Measurements from ENCODE around the gene EXTL2.
"Not testable (repeated sequence)": the region's sequence is repeated elsewhere in the genome, so short reads cannot be mapped to it uniquely, and the experiment has no call there.

Gene EXTL2, protein sequence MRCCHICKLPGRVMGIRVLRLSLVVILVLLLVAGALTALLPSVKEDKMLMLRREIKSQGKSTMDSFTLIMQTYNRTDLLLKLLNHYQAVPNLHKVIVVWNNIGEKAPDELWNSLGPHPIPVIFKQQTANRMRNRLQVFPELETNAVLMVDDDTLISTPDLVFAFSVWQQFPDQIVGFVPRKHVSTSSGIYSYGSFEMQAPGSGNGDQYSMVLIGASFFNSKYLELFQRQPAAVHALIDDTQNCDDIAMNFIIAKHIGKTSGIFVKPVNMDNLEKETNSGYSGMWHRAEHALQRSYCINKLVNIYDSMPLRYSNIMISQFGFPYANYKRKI

DNA sequence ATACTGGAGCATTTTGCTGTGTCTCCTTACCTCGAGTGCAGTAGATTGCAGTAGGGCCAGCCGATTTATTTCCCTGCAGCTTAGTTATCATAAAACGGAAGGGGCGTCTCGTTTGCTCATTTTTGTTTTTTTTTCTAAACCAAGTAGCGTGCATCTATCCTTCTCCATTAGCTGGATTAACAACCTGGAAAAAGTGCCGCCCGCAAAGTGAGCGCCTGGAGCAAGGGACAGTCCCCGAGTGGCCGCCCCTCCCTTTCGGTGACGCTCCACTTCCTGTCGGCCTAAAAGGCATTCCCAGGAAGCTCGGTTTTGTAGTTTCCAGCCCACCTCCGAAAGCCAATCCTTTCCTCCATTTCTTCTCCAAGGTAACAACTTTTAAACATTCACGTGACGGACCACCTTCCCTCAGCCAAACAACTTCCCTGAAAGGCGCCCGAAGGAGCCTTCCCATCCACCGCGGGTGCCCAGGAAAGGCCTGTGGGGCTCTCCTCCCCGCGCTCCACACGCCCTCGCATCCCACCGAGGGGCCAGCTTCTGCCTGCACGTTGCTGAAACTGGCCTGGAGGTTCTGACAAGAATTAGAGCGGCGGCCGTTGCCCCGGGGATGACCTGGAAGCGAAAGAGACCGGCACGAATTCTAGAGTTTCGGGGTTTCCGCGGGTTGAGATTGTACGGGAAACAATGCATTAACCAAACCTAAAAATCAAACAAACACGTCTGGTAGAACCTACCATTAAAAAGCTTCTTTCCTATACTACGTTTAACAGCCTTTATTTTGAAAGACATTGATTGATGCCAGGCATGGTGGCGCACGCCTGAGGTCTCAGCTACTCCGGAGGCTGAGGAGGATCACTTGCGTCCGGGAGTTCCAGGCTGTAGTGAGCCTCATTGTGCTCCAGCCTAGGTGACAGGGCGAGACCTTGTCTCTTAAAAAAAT, at the start of gene EXTL2:
Gene EXTL2, minus strand, starts transcription at position 240 of the 937 bp plus-strand sequence. CDS start 6,085 bp downstream, outside the sequence.
- DNase-seq: peak; percentile 42 to 62

DNA sequence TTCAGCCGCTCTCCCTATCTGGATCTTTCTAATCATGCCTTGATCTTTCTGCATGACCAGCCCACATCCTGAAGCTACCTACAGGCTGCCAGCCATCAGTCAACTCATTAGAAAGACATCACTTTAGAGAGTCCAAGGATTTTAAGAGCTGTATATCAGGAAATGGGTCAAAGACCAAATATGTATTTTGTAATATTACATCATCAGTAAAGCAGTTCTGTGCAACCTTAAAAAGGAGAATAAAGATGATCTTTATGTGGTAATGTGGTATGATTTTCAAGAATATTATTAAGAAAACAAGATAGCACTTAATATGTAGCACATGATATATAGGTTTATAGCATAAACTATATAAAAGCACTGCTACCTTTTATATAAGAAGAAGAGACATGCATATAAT, 48.9 kb upstream of the EXTL2 start:
- no peak for DNase-seq

DNA sequence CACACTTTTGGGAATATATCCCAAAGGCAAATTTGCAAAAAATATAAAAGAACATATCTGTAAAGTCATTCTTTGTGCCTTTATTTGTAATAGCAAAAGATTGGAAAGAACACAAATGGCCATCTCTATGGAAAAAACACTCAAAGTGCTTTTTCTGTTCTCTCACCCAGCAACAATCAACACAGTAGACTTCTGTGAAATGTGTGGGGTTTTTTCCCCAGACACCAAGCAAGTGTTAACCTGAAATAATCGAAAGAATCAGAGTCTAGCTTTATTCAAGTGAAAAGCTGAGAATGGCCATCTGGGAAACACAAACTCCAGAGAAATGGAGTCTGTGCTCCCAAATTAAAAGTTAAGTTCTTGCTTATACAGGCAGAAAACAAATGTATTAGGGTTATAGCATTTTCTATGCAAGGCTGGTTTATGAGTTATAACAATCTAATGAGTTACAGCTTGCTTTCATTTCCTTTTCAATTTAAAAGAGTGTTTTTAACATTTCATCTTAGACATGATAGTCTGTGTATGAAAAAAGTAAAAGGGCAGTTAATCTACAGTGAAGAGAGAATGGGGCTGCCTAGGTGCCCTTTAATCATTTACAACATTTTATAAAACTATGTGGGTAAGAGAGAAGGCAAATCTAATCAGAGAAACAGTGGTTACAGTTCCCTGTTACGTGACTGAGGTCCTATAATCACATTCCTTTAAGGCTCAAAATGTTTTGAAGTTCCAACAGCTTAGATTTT, 47.8 kb upstream of the EXTL2 start:
- DNase-seq: no peak

DNA sequence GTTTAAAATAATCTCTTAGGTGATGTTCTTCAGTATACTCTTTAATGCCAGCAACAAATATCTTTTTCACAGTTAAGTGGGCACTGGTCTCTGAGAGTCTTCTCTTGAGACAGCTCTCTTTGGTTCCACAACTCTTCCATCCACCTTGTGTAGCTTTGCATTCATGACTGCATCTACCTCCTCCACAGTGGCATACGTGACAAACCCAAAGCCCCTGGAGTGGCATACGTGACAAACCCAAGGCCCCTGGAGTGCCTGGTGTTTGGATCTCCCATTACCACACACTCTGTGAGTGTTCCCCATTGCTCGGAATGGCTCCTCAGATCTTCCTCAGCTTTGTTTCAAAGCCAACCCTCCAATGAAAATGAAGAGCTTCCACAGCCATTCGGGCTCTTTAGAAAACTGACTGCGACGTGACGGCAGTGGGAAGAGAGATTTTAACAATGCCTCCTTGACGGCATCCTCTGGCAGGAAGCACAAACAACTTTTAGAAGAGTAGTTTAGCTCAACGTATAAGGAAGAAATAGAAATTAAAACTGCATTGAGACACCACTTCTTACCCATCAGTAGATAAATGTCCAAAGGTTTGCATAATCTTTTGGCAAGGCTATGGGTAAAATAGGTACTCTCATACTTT, 47.1 kb upstream of the EXTL2 start:
- no peak for DNase-seq

DNA sequence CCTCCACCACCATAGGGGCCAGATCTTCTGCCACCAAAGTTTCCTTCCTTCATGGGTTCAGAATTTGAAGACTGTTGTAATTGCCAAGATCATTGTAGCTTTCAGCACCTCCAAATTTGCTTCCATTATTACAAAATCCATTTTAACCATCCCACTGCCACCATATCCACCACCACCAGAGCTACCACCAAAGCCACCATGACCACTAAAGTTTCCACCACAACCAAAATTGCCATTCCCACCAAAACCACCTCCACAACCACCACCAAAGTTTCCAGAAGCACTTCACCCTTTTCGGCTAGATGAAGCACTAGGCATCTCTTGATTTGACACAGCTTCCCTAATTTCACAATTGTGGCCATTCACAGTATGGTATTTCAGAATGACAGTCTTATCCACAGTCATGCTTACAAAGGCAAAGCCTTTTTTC, 46.5 kb upstream of the EXTL2 start:
- DNase-seq: no peak

DNA sequence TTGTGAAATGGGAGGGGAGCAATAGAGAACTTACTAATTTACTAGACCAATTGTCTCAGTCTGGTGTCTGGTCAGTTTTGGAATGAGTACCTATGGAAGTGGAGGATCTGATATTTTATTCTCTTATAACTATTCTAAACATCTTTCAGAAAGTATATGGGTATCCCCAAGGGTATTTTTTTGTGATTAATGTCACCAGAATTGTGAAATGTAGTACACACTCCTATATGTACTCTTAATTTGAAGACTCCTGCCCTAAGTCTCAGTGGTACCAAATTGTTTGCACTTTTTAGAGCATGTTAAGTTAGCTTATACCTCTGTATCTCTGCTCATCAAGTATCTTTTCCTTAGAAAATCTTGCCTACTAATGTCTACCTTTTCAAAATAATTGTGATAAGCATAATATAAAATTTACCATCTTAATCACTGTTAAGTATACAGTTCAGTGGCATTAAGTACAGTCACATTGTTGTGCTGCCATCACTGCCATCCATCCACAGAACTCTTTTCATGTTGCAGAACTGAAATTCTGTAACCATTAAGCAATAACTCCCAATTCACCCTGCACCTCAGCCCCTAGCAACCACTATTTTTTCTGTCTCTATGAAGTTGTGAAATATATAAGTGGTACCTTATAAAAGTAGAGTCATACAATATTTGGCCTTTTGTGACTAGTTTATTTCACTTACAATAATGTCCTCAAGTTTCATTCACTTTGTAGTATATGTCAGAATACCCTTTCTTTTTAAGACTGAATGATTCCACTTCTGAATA, 41.7 kb upstream of the EXTL2 start:
- no peak for DNase-seq

DNA sequence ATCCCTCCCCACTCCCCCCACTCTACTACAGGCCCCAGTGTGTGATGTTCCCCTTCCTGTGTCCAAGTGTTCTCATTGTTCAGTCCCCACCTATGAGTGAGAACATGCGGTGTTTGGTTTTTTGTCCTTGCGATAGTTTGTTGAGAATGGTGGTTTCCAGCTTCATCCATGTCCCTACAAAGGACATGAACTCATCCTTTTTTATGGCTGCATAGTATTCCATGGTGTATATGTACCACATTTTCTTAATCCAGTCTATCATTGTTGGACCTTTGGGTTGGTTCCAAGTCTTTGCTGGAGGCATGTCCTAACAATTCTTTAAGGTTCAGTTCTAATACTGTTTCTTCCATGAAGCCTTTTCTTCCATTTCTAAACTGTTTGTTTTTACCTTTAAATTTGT, 38.9 kb upstream of the EXTL2 start:
- not testable (repeated sequence) for DNase-seq

DNA sequence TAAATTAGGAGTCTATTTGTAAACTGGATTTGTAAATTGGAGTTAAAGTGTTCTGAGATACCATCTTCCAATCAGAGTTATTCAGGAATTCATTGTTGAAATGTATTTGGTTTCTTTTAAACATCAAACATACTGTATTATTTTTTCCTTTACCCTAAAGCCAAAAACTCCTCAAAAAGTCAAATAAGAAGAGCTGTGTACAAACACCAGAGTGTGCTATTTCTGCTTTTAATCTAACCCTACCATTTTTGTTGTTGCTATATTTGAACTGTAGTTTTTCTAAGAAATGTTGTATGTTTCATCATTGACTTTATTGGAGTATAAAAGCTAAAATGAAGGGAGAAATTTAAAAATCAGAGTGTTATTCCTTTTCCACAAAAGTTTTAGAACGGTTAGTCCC, 37.1 kb upstream of the EXTL2 start:
- DNase-seq: no peak

DNA sequence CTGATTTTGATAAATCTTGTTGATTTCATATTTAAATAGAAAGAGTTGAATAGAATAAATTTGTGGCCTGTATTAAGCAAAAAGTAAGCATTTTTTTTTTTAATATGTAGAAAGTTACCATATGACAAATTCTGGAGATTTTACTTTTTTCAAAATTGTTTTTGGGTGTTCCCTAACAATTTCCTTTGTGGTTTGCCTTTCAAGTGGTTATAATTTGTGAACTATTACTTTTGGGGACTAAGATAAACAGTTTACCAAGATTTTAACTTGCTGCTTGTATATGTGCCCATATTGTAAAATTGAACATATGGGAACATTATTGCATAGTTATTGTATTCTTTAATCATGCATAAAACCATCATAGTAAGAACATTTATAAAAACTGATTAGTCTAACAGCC, 35.9 kb upstream of the EXTL2 start:
- DNase-seq: peak in 1 of 2 donors; percentile 42

DNA sequence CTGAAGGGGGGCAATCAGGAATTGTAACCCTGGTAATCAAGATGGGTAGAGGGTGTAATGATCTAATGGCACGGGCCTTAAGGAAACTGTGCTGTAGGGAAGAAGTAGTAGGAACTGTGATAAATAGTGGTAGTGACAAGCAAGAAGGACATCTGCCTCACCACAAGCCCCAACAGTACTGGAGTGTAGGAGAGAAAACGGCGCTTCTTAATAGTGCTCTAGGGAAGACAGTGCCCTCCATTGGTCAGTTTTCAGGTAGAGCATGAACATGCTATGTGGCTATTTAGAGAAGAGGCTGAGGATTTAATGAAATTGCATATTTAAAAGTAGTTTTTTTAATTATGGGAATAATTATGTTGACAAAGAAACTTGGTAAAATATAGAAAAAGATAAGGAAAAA, 33.5 kb upstream of the EXTL2 start:
- peak in 1 of 2 donors; percentile 38 for DNase-seq

DNA sequence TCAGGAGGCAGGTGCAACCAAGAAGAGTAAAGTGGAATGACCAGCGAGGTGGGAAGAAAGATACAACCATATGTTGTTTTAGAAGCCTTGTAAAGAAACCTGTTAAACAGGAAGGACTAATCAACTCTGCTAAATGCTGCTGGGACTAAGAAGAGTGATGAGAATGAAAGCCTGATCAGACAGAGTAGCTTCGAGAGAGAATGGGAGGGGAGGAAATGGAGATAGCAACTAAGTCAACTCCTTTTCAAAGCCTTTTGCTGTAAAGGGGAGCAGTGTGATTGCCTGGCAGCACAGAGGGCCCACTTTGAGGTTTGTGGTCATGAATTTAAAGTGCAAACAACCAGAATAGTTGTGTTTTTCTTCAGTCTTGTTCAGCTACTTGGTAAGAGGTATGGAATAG, 32.6 kb upstream of the EXTL2 start:
- DNase-seq: peak; percentile 63 to 67

DNA sequence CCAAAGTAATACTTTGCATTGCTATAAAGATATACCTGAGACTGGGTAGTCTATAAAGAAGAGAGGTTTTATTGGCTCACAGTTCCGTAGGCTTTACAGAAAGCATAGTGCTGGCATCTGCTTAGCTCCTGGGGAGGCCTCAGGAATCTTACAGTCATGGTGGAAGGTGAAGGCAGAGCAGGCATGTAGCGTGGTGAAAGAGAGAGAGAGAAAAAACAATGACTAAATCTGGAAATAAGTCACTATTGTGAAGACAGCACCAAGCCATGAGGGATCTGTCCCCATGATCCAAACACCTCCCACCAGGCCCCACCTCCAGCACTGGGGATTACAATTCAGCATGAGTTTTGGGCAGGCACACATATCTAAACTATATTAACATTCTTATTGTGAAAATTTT, 31.6 kb upstream of the EXTL2 start:
- DNase-seq: no peak

DNA sequence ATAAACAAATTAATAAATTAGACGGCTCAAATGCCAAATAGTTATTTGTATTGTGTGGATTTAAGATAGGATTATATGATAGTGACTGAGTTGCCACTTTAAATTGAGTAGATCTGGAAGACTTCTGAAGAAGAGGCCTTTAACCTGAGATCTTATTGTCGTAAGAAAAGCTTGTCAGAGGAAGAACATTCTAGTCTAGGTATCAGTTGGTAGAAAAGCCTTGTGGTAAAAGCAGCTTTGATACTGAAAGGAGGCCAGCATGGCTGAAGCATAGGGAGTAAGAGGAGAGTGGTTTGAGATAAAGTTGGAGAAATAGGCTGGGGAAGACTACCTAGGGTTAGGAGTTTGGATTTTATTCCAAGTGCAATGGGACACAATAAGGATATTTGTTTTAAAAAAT, 30.3 kb upstream of the EXTL2 start:
- DNase-seq: no peak

DNA sequence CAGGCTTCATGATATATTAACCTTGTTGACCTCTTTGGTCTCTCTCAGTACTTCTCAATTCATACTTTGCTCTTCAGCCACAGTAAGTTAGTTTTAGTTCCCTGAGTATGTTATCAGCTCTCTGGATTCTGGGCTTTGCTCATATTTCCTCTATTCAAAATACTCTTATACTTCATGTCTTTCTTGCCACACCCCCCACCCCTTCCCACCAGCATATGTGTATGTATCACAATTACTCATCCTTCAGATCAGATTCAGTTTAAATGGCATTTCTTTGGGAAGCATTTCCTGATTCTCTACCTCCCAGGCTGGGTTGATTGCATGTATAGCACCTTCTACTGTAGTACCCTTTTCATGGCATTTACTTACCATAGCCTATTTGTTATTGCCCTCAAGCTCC, 29.6 kb upstream of the EXTL2 start:
- no peak for DNase-seq

DNA sequence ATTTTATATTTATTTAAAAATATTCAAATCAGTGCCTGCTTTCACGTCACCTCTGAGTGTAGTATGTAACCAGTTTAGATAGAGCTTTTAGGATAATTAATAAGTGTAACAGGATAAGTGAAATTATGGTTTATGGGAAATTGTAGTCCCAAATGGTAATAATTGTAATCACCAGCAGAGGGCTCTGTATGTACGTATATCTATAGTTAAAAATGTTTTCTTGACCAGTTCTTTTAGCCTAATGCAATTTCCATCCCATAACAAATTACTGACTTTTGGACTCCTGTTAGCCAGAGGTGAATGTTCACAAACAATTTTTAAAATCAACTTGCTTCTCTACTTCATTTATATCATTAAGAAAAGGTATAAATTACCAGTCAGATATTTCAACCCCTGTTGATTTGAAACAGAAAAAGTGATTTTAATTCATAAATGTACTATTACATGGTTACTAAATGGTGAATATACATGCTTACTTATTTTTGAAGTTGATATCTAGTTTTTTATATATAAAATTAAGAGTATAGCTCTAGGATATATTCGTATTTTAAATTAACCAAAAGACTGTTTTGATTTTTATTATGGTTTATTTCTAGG, 26.6 kb upstream of the EXTL2 start:
- peak in 1 of 2 donors; percentile 73 for DNase-seq

DNA sequence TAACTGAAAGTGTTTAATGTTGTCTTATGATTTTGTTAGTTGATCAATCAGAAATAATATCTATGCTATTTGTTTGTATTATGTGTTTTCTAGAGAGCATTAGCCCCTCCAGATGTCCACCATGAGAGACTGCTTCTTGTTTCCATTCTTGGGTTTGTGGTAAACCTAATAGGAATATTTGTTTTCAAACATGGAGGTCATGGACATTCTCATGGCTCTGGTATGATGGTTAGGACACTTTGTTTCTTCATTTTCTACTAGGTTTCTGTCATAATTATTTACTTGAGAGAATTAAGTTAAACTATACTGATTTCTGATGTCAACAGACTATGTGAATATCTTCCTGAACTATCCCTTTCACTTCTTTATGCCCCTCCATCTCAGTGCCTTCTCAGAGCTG, 17.4 kb upstream of the EXTL2 start:
- DNase-seq: no peak

DNA sequence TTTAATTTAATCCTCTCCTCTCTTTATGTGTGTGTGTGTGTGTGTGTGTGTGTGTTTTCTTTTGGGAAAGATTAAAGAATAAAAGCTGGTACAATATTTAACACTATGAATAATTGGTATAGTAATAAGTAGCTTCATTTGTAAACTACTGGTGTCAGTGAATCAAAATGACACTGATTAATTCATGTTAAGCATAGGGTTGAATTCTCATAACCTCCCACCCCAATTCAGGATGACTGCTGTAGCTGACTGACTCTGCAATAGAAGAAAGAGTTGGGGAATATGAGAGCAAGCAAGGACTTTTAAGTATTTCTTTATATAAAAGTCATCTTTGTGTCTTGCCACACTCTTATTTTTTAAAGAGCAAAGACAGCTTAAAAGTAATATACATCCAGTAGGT, 14.4 kb upstream of the EXTL2 start:
- no peak for DNase-seq

DNA sequence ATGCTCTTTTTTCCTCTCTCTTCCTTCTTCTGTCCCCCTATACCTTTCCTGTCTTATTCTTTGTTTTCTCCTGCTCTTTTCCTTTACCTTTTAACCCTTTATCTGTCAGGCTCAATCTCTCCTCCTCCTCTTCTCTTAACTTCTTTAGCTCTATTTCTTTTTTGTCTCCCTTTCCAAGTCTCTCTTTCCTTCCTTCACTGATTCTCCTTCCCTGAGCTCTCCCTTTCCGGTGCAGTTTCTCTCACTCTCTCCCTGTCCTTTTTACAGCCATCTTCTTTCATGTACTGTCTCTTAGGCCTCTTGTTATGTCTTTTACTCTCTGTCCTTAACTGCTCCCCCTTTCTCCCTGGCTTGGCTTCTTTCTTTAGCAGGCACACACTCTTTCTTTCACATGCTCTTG, 13.2 kb upstream of the EXTL2 start:
- DNase-seq: no peak

DNA sequence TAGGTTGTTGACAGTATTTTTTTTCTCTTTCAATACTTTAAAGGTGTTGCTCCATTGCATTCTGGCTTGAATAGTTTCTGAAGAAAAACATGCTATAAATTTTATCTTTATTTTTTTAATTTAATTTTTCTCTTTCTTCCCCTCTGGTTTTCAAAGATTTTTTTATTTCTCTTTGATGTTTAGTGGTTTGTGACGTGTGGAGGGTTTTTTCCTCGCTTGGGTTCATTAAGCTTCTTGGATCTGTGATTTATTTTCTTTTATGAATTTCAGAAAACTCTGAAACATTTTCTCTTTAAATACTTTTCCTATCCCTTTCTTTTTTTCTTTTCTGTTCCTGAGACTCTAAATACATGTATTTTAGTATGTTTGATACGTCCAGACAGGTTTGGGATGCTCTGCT, 10.5 kb upstream of the EXTL2 start:
- no peak for DNase-seq

DNA sequence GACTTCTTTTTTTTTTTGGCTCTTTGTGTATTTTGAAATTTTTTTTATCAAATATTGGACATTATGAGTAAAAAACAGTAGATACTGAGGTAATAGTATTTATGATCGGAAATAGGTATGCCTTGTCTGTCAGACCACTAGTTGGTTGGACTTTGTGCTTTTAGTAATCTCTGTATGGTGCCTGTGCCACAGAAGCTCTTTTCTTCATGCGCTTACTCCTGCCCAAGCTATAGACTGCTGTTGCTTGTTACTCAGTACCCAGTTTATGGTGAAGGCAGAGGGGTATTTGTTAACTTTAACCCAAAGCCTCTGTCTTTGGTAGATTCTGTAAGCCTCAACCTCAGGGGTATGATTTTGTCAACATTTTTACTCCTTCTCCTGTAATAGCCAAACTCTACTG, 9.9 kb upstream of the EXTL2 start:
- DNase-seq: no peak

DNA sequence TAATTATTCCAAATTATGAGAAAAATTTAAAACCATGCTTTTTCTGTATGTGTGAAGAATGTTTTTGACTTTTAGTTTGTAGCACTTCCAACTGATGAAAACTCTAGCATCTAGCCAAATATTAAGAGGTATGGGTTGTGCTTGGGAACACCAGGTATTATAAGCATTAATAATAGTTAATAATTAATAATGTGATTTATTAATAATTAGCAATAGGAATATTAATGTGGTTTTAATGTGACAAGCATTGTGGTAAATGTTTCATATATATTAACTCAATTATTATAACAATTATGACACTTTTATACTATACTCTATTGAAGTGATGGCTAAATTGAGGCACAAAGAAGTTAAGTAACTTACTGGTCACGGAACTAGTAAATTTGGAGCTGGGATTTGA, 9.1 kb upstream of the EXTL2 start:
- no peak for DNase-seq

DNA sequence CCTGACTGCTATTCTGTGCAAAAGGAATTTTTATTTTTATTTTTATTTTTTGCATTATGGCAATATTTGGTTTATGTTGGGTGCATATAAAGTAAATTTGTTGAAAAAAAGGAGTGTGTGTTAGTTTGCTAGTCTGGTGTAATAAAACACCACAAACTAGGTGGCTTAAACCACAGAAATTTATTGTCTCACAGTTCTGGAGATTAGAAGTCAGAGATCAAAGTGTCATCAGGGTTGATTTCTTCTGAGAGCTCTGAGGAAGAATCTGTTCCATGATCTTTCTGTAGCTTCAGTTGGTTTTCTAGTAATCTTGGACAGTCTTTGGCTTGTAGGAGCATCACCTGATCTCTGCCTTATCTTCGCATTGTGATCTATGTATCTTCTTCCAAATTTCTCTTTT, 7.7 kb upstream of the EXTL2 start:
- DNase-seq: no peak

Data from CD4-positive, alpha-beta T cell treated with Interleukin-1 beta for 1 hour (primary cell).